SK-N-SH treated with all-trans-retinoic acid at 6 μM for 48 hours (cell line): ENCODE measurements around the gene ELOA.

ENCODE experiments used
- ATAC-seq: fragments of 200-7000 bp; cut with Tn5 transposase; 3 replicates; pipeline ENCODE4 v1.9.1; 2020; ENCODE audit warnings: mild to moderate bottlenecking, moderate library complexity
- ARNTL ChIP-seq: fragments of 450-650 bp; formaldehyde crosslinking; IDR thresholded peaks from 2 replicates; pipeline ENCODE4 v1.5.0; 2020; ENCODE audit warnings: low read depth, mild to moderate bottlenecking, moderate library complexity, borderline replicate concordance
- BACH2 ChIP-seq: fragments of 250-450 bp; sonication (Bioruptor Pico); IDR thresholded peaks from 2 replicates; pipeline ENCODE4 v1.9.0; 2021; ENCODE audit warnings: mild to moderate bottlenecking, borderline replicate concordance
- CREB5 ChIP-seq: fragments of 250-450 bp; sonication (Bioruptor Pico); IDR thresholded peaks from 2 replicates; pipeline ENCODE4 v1.5.1; 2020; ENCODE audit warnings: low read depth, mild to moderate bottlenecking, moderate library complexity
- CSDC2 ChIP-seq: fragments of 250-450 bp; sonication (Bioruptor Pico); IDR thresholded peaks from 2 replicates; pipeline ENCODE4 v1.5.0; 2020; ENCODE audit warnings: mild to moderate bottlenecking, moderate library complexity
- CSRNP3 ChIP-seq: fragments of 250-450 bp; sonication (Bioruptor Pico); IDR thresholded peaks from 2 replicates; pipeline ENCODE4 v1.5.1; 2021; ENCODE audit warnings: mild to moderate bottlenecking, moderate library complexity
- ESRRG ChIP-seq: fragments of 250-450 bp; sonication (Bioruptor Pico); IDR thresholded peaks from 2 replicates; pipeline ENCODE4 v1.6.1; 2021; ENCODE audit warnings: mild to moderate bottlenecking
- GLIS3 ChIP-seq: fragments of 250-450 bp; sonication (Bioruptor Pico); IDR thresholded peaks from 2 replicates; pipeline ENCODE4 v1.5.0; 2020; ENCODE audit warnings: mild to moderate bottlenecking, moderate library complexity
- OSR1 ChIP-seq: fragments of 250-450 bp; sonication (Bioruptor Pico); IDR thresholded peaks from 2 replicates; pipeline ENCODE4 v1.8.0; 2022; ENCODE audit warnings: moderate library complexity, mild to moderate bottlenecking, inconsistent platforms
- POU6F1 ChIP-seq: fragments of 250-450 bp; sonication (Bioruptor Pico); IDR thresholded peaks from 2 replicates; pipeline ENCODE4 v1.8.0; 2021; ENCODE audit warnings: low read depth, mild to moderate bottlenecking, moderate library complexity, borderline replicate concordance
- PPARA ChIP-seq: fragments of 250-450 bp; sonication (Bioruptor Pico); IDR thresholded peaks from 2 replicates; pipeline ENCODE4 v1.5.0; 2020; ENCODE audit warnings: mild to moderate bottlenecking, borderline replicate concordance
- RARB ChIP-seq: fragments of 250-450 bp; sonication (Bioruptor Pico); IDR thresholded peaks from 2 replicates; pipeline ENCODE4 v1.8.0; 2021; ENCODE audit warnings: mild to moderate bottlenecking, moderate library complexity
- SNAI2 ChIP-seq: fragments of 250-450 bp; sonication (Bioruptor Pico); IDR thresholded peaks from 2 replicates; pipeline ENCODE4 v1.5.0; 2020; ENCODE audit warnings: mild to moderate bottlenecking, moderate library complexity
- TCF4 ChIP-seq: fragments of 250-450 bp; sonication (Bioruptor Pico); IDR thresholded peaks from 2 replicates; pipeline ENCODE4 v1.8.0; 2021; ENCODE audit warnings: mild to moderate bottlenecking, moderate library complexity, borderline replicate concordance
- TOX ChIP-seq: fragments of 250-450 bp; sonication (Bioruptor Pico); IDR thresholded peaks from 2 replicates; pipeline ENCODE4 v1.8.0; 2021; ENCODE audit warnings: mild to moderate bottlenecking, moderate library complexity, borderline replicate concordance
- TSHZ2 ChIP-seq: fragments of 250-450 bp; sonication (Bioruptor Pico); IDR thresholded peaks from 2 replicates; pipeline ENCODE4 v1.5.0; 2020; ENCODE audit warnings: mild to moderate bottlenecking, moderate library complexity
- ZC3H10 ChIP-seq: fragments of 250-450 bp; sonication (Bioruptor Pico); IDR thresholded peaks from 2 replicates; pipeline ENCODE4 v1.5.1; 2021; ENCODE audit warnings: mild to moderate bottlenecking, moderate library complexity
- ZFP30 ChIP-seq: fragments of 450-650 bp; formaldehyde crosslinking; IDR thresholded peaks from 2 replicates; pipeline ENCODE4 v1.5.0; 2022; ENCODE audit warnings: mild to moderate bottlenecking, moderate library complexity
- ZNF565 ChIP-seq: fragments of 450-650 bp; formaldehyde crosslinking; conservative IDR thresholded peaks from 2 replicates; pipeline ENCODE4 v1.5.0; 2020; ENCODE audit warnings: low read depth, mild to moderate bottlenecking, moderate library complexity
- ZNF70 ChIP-seq: fragments of 450-650 bp; formaldehyde crosslinking; IDR thresholded peaks from 2 replicates; pipeline ENCODE4 v1.5.0; 2020; ENCODE audit warnings: mild to moderate bottlenecking, moderate library complexity
- ZNF8 ChIP-seq: fragments of 450-650 bp; formaldehyde crosslinking; IDR thresholded peaks from 2 replicates; pipeline ENCODE4 v1.5.0; 2020; ENCODE audit warnings: mild to moderate bottlenecking, moderate library complexity

ELOA gene

GRCh38 chr1:23792151-23792945 is 49.1 kb downstream of the ELOA start:
- no peak for TF ChIP-seq BACH2 (CRISPR knock-in tag)
- no peak for TF ChIP-seq ZNF565 (CRISPR knock-in tag)
- TF ChIP-seq TCF4 = no peak
- TF ChIP-seq ARNTL (CRISPR knock-in tag) = no peak
- TF ChIP-seq SNAI2 = no peak
- TF ChIP-seq RARB (CRISPR knock-in tag) = no peak
- TF ChIP-seq ZNF8 (CRISPR knock-in tag) = no peak
- no peak for TF ChIP-seq CSDC2 (CRISPR knock-in tag)
- TF ChIP-seq POU6F1 (CRISPR knock-in tag) = no peak
- TF ChIP-seq ZNF70 (CRISPR knock-in tag) = no peak
- no peak for TF ChIP-seq CREB5 (CRISPR knock-in tag)
- no peak for TF ChIP-seq CSRNP3 (CRISPR knock-in tag)
- no peak for TF ChIP-seq OSR1
- TF ChIP-seq GLIS3 = no peak
- TF ChIP-seq, all 23 proteins: peak for 0
- no peak; the same call in 2 of the 3 replicates for ATAC-seq

GRCh38 chr1:23793018-23793781 is 49.9 kb downstream of the ELOA start:
- ATAC-seq = no peak
- TF ChIP-seq ZFP30 (CRISPR knock-in tag) (no peak), RARB (CRISPR knock-in tag) (no peak), TOX (CRISPR knock-in tag) (no peak), TSHZ2 (no peak), BACH2 (CRISPR knock-in tag) (no peak), ZNF70 (CRISPR knock-in tag) (no peak), ZNF8 (CRISPR knock-in tag) (no peak)

GRCh38 chr1:23793861-23794731 is 50.8 kb downstream of the ELOA start:
- no peak for ATAC-seq
- TF ChIP-seq ZC3H10 = no peak
- no peak for TF ChIP-seq RARB (CRISPR knock-in tag)
- TF ChIP-seq ESRRG (CRISPR knock-in tag) = no peak
- TF ChIP-seq GLIS3 = no peak
- no peak for TF ChIP-seq PPARA
- TF ChIP-seq BACH2 (CRISPR knock-in tag) = no peak
- TF ChIP-seq SNAI2 = no peak
- no peak for TF ChIP-seq TSHZ2
- TF ChIP-seq TCF4 = no peak
- TF ChIP-seq ZNF8 (CRISPR knock-in tag) = no peak
- TF ChIP-seq TOX (CRISPR knock-in tag) = no peak
- TF ChIP-seq CSDC2 (CRISPR knock-in tag) = no peak
- no peak for TF ChIP-seq OSR1
- no peak for TF ChIP-seq ZFP30 (CRISPR knock-in tag)
- TF ChIP-seq ZNF70 (CRISPR knock-in tag) = no peak
- no peak for TF ChIP-seq CREB5 (CRISPR knock-in tag)
